ENCODE measurements around the gene MARCKS. TPM values are rescaled to one million over a fixed set of nuclear protein-coding genes. Genes with fewer than 3 reads are reported as not detected.
A peak's percentile ranks its signal among the peaks of the same experiment; 100 is the strongest.

The MARCKS gene
- total and polyA plus RNA-seq, 2 of the 13 experiments (the other 11 are each of a cell fraction or from before 2014, with no cell fraction given) = 30.5 to 39.5 TPM

DNA sequence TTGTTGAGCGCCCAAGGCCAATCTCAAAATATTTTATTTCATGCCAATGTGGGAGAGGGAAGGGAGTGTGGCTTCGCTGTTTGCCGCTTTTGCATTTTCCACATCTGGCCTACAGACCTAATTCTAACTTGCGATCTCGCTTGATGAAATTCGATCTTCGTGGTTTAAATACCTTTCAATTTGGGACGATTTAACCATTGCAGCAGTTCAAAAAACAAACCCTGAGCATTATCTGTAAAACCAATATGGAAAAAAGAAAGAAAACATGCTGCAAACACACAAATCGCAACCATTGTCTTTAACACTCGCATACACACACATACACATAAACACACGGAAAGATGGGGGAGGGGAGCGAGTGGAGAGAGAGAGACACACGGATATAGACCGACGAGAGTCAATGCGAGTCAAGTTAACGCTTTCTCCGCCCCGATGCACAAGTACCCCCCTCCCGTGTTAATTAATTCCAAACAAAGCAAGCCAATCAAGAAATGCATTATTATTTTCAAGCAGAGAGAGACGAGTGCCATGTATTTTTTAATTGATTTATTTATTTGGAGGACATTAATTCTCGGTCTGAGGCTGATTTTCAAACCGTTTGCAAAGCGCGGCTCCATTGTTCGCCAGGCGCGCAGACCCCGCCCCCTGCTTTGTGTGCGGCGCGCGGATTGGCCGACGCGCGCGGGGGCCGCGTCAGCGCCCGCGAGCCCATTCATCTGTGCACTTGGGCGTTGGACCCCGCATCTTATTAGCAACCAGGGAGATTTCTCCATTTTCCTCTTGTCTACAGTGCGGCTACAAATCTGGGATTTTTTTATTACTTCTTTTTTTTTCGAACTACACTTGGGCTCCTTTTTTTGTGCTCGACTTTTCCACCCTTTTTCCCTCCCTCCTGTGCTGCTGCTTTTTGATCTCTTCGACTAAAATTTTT, at the start of gene MARCKS (continued):
- TF ChIP-seq ZNF710 (CRISPR knock-in tag; IDR thresholded peaks at IDR 0.05; ENCODE audit: borderline replicate concordance) (0 out of 2 replicates have a peak, but pooled peaks have one; percentile 42), TEAD2 (CRISPR knock-in tag; IDR thresholded peaks at IDR 0.05) (no peak), ZMAT5 (CRISPR knock-in tag; IDR thresholded peaks at IDR 0.05; ENCODE audit: borderline replicate concordance, low read depth) (no peak), CREB1 (IDR thresholded peaks at IDR 0.05) (peak; percentile 69; the same call in 1 of the 2 replicates), CREB1 (CRISPR knock-in tag; IDR thresholded peaks at IDR 0.05) (no peak), SAP130 (CRISPR knock-in tag; IDR thresholded peaks at IDR 0.05; ENCODE audit: low read depth) (peak; percentile 46), SNAI1 (CRISPR knock-in tag; IDR thresholded peaks at IDR 0.05; ENCODE audit: borderline replicate concordance) (no peak), ZFP1 (CRISPR knock-in tag; IDR thresholded peaks at IDR 0.05) (no peak; the same call in 1 of the 2 replicates), NFIC (IDR thresholded peaks at IDR 0.05; ENCODE audit: low read length) (peak; percentile 59; the same call in 1 of the 2 replicates), ZNF615 (CRISPR knock-in tag; IDR thresholded peaks at IDR 0.05; ENCODE audit: borderline replicate concordance) (0 out of 2 replicates have a peak, but pooled peaks have one; percentile 49), GRHL1 (CRISPR knock-in tag; conservative IDR thresholded peaks at IDR 0.05) (no peak), ZSCAN21 (CRISPR knock-in tag; IDR thresholded peaks at IDR 0.05; ENCODE audit: borderline replicate concordance) (no peak), AGO2 (optimal IDR thresholded peaks at IDR 0.05; ENCODE audit: low read depth, low read length) (peak; percentile 39), GATA4 (IDR thresholded peaks at IDR 0.05; ENCODE audit: borderline replicate concordance, low read depth) (no peak), CSRNP1 (CRISPR knock-in tag; IDR thresholded peaks at IDR 0.05) (no peak), ZMYM4 (CRISPR knock-in tag; IDR thresholded peaks at IDR 0.05) (peak; percentile 59; the same call in 1 of the 2 replicates)
- TF ChIP-seq, protein P1, sequence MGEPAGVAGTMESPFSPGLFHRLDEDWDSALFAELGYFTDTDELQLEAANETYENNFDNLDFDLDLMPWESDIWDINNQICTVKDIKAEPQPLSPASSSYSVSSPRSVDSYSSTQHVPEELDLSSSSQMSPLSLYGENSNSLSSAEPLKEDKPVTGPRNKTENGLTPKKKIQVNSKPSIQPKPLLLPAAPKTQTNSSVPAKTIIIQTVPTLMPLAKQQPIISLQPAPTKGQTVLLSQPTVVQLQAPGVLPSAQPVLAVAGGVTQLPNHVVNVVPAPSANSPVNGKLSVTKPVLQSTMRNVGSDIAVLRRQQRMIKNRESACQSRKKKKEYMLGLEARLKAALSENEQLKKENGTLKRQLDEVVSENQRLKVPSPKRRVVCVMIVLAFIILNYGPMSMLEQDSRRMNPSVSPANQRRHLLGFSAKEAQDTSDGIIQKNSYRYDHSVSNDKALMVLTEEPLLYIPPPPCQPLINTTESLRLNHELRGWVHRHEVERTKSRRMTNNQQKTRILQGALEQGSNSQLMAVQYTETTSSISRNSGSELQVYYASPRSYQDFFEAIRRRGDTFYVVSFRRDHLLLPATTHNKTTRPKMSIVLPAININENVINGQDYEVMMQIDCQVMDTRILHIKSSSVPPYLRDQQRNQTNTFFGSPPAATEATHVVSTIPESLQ (CRISPR knock-in tag; conservative IDR thresholded peaks at IDR 0.05) = no peak
- TF ChIP-seq, protein P2, sequence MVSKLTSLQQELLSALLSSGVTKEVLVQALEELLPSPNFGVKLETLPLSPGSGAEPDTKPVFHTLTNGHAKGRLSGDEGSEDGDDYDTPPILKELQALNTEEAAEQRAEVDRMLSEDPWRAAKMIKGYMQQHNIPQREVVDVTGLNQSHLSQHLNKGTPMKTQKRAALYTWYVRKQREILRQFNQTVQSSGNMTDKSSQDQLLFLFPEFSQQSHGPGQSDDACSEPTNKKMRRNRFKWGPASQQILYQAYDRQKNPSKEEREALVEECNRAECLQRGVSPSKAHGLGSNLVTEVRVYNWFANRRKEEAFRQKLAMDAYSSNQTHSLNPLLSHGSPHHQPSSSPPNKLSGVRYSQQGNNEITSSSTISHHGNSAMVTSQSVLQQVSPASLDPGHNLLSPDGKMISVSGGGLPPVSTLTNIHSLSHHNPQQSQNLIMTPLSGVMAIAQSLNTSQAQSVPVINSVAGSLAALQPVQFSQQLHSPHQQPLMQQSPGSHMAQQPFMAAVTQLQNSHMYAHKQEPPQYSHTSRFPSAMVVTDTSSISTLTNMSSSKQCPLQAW (CRISPR knock-in tag; IDR thresholded peaks at IDR 0.05) = 0 out of 2 replicates have a peak, but pooled peaks have one; percentile 55
